ENCODE measurements around the gene C22orf31.
"Not testable (repeated sequence)": the region's sequence is repeated elsewhere in the genome, so short reads cannot be mapped to it uniquely, and the experiment has no call there.

Gene C22orf31

GRCh38 chr22:29061773-29062172 lies at the start of gene C22orf31:
Gene C22orf31, minus strand, starts transcription at chr22:29061831. Its CDS starts 39 bp downstream, at chr22:29061792.
- DNase-seq (ENCODE audit: low read depth in 2 of 2), result no peak

GRCh38 chr22:29110946-29111345 lies 49.3 kb upstream of the C22orf31 start:
- DNase-seq (ENCODE audit: low read depth in 2 of 2), result no peak

GRCh38 chr22:29109822-29110221 lies 48.2 kb upstream of the C22orf31 start:
- no peak for DNase-seq (ENCODE audit: low read depth in 2 of 2)

- DNase-seq (ENCODE audit: low read depth in 2 of 2), result no peak
Observed at GRCh38 chr22:29108137-29108536, 46.5 kb upstream of the C22orf31 start.

- no peak for DNase-seq (ENCODE audit: low read depth in 2 of 2)
Observed at GRCh38 chr22:29106839-29107238, 45.2 kb upstream of the C22orf31 start.

- no peak for DNase-seq (ENCODE audit: low read depth in 2 of 2)
Observed at GRCh38 chr22:29105468-29105867, 43.8 kb upstream of the C22orf31 start.

GRCh38 chr22:29103121-29103520 lies 41.5 kb upstream of the C22orf31 start:
- DNase-seq (ENCODE audit: low read depth in 2 of 2), result no peak

GRCh38 chr22:29102300-29102699 lies 40.7 kb upstream of the C22orf31 start:
- DNase-seq (ENCODE audit: low read depth in 2 of 2), result no peak

GRCh38 chr22:29098296-29098695 lies 36.7 kb upstream of the C22orf31 start:
- no peak for DNase-seq (ENCODE audit: low read depth in 2 of 2)

- no peak for DNase-seq (ENCODE audit: low read depth in 2 of 2)
Observed at GRCh38 chr22:29096736-29097669, 35.4 kb upstream of the C22orf31 start.

GRCh38 chr22:29095459-29095858 lies 33.8 kb upstream of the C22orf31 start:
- DNase-seq (ENCODE audit: low read depth in 2 of 2), result no peak

- peak; percentile 82 to 84 for DNase-seq (ENCODE audit: low read depth in 2 of 2)
Observed at GRCh38 chr22:29093501-29094300, 32.1 kb upstream of the C22orf31 start.

- DNase-seq (ENCODE audit: low read depth in 2 of 2), result no peak
Observed at GRCh38 chr22:29093030-29093429, 31.4 kb upstream of the C22orf31 start.

- DNase-seq (ENCODE audit: low read depth in 2 of 2), result no peak
Observed at GRCh38 chr22:29092243-29092642, 30.6 kb upstream of the C22orf31 start.

- DNase-seq (ENCODE audit: low read depth in 2 of 2), result no peak
Observed at GRCh38 chr22:29090039-29090438, 28.4 kb upstream of the C22orf31 start.

- DNase-seq (ENCODE audit: low read depth in 2 of 2), result no peak
Observed at GRCh38 chr22:29089507-29089906, 27.9 kb upstream of the C22orf31 start.

- DNase-seq (ENCODE audit: low read depth in 2 of 2), result no peak
Observed at GRCh38 chr22:29088809-29089208, 27.2 kb upstream of the C22orf31 start.

- no peak for DNase-seq (ENCODE audit: low read depth in 2 of 2)
Observed at GRCh38 chr22:29087012-29087411, 25.4 kb upstream of the C22orf31 start.

- no peak for DNase-seq (ENCODE audit: low read depth in 2 of 2)
Observed at GRCh38 chr22:29083933-29084591, 22.4 kb upstream of the C22orf31 start.

GRCh38 chr22:29083576-29083932 lies 21.9 kb upstream of the C22orf31 start:
- not testable (repeated sequence) for DNase-seq (ENCODE audit: low read depth in 2 of 2)

GRCh38 chr22:29082826-29083545 lies 21.4 kb upstream of the C22orf31 start:
- no peak for DNase-seq (ENCODE audit: low read depth in 2 of 2)
